MV-4-11 (cell line): ENCODE results near the gene CAPN12.

ENCODE experiments used
- DNase-seq: peaks from one replicate; lab custom pipeline; 2025; lab: John Stamatoyannopoulos, UW

Gene CAPN12

DNA sequence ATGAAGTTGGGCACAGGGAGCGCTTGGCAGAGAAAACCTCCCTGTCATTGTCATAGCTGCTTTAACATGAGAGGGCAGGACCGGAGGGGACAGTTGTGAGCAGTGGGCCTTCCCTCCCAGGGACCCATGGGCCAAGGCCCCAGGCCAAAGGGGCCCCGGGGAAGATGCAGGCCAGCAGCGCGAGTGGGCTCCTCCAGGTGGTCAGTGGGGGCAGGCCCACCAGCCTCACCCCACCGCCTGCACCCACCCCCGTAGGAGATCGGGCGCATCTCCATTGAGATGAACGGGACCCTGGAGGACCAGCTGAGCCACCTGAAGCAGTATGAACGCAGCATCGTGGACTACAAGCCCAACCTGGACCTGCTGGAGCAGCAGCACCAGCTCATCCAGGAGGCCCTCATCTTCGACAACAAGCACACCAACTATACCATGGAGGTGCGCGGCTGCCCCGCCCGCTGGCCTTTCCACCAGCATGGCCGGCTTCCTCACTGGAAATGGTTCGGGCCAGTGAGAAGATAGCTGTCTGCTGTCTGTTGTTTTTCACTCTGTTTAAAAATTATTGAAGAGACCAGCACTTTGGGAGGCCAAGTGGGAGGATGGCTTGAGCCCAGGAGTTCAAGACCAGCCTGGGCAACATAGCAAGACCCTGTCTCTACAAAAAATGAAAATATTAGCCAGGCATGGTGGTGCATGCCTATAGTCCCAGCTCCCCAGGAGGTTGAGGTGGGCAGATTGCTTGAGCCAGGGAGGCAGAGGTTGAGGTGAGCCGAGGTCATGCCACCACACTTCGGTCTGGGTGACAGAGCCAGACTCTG is 18.6 kb downstream of the CAPN12 start:
- no peak for DNase-seq

DNA sequence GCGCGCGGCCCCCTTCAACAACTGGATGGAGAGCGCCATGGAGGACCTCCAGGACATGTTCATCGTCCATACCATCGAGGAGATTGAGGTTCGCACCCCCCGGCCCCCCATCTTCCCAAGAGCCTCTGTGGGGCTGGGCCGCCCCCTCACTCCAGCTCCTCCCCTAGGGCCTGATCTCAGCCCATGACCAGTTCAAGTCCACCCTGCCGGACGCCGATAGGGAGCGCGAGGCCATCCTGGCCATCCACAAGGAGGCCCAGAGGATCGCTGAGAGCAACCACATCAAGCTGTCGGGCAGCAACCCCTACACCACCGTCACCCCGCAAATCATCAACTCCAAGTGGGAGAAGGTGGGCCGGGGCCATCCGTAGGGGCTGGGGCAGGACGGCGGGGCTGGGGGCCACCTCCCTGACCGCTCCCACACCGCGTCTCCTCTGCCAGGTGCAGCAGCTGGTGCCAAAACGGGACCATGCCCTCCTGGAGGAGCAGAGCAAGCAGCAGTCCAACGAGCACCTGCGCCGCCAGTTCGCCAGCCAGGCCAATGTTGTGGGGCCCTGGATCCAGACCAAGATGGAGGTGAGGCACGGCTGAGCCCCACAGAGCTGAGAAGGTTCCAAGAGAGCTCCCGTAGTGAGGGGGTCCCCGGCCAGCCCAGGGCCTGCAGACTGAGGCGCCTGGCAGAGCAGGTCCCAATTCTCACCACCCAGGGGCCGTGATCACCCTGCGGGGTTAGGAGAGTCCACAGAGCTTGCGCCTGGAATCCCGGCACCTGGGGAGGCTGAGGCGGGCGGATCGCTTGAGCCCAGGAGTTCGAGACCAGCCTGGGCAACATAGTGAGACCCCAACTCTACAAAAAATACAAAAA is 20.1 kb downstream of the CAPN12 start:
- DNase-seq: no peak

DNA sequence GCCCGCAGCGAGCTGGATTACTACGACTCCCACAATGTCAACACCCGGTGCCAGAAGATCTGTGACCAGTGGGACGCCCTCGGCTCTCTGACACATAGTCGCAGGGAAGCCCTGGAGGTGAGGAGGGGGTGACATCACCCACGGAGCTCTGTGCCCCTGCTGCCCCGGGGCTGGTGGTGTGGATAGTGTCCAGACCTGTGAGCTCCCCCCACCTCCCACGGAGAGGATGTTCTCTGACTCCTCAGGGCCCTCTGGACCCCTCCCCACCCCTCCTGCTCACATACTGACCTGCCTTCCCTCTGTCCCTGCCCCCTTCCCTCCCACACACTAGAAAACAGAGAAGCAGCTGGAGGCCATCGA is 20.7 kb downstream of the CAPN12 start:
- DNase-seq: no peak

DNA sequence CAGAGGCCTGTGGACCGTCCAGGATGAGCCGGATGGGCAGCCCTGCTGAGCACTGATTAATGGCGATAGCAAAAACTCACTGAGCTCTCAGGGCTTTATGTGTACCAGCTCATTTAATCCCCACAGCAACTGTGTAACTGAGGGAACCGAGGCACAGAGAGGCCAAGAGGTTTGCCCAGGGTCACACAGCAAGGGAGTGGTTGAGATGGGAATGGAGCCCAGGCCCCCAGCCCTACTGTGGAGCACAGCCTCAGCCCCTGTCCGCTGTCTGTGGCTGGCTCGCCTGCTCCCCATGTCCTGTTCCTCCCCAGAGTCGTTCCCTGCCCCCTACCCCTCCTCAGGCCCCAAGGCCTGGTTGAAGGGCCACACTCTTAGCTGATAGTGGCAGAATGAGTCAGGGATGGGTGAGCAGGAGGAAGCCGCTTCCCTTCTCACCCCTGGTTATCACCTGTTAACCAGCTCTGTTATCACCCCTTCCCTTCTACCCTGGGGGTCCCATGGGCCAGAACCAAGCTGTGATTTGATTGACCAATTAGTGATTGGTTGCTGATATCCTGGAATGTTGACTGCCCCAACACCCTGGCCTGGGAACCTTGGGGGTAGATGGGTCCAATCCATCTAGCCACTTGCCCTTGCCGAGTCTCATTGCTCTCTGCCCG is 21.2 kb downstream of the CAPN12 start:
- DNase-seq: no peak

DNA sequence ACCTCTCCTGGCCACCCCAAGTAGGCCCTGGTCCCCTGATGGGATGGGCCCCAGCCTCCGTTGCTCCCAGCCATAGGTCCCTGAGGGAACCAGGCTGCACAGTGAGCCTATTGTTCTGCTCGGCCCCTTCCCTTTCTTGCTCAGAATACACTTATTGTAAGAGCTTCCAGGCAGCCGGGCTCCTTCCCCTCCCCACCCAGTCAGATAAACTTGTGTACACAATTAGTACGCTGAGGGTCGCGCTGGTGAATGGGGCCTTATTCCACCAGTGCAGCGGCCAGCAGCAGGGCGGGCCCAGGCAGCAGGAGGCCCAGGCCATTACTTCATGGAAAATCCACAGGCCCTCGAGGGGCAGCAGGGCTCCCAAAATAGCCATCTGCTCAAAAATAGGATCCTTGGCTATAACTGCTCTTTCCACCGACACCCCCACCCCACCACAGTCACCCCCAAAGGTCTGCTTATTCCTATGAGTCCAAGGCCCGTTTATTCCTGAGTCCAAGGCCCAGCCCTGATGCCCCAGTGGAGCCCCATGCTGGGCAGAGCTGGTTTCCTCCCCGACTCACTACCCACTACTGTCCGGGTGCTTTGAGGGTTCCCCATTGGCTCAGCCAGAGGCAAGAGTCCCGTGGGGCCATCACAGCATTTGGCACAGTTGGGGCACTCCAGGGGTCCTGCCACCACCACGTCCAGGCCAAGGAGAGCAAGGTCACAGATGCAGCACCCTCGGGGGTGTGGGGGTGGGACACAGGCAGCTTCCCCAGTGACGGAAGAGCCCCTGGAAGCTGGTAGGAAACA is 22.1 kb downstream of the CAPN12 start:
- DNase-seq: no peak

DNA sequence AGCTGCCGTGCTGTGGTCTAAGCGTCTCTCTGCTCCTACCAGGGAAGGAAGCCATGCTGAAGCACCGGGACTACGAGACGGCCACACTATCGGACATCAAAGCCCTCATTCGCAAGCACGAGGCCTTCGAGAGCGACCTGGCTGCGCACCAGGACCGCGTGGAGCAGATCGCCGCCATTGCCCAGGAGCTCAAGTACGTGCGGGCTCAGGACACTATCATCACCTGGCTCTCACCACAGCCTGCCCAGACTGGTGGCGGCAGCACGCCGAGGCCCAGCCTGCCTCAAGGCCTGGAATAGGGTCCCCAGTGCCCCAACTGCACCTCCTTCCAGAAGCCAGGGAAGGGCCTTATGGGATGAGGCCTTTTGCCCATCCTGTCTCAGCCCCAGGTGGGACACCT is 22.8 kb downstream of the CAPN12 start:
- DNase-seq: no peak

DNA sequence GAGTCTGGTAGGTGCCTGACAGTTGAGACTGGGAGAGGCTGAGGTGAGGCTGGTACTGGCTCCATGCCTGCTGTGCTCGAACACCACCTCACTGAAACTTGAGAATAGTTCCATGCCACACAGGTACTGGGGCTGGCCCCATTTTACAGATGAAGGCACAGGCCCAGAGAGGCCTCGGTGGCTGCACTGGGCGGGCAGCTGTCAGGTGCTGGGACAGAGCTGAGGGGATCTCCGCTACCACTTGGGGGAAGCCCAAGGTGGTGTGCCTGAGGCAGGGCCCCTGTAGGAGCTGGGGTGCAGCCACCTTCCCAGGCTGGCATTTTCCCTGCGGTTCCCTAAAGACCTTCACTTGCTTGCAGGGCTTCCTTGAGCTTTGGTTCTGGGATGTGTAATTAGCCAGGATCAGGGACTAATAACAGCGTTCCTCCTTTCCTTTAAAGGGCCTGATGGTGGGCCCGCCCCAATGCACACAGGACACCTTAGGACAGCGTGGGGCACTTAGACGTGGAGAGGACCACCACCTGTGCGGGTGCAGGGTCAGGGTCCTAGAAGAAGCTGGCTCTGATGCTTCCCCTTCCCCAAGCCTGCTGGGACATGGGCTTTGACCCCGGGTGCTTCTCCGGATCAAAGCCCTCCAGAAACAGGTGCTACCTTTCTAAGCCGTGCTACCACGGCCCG is 23.6 kb downstream of the CAPN12 start:
- DNase-seq: no peak

DNA sequence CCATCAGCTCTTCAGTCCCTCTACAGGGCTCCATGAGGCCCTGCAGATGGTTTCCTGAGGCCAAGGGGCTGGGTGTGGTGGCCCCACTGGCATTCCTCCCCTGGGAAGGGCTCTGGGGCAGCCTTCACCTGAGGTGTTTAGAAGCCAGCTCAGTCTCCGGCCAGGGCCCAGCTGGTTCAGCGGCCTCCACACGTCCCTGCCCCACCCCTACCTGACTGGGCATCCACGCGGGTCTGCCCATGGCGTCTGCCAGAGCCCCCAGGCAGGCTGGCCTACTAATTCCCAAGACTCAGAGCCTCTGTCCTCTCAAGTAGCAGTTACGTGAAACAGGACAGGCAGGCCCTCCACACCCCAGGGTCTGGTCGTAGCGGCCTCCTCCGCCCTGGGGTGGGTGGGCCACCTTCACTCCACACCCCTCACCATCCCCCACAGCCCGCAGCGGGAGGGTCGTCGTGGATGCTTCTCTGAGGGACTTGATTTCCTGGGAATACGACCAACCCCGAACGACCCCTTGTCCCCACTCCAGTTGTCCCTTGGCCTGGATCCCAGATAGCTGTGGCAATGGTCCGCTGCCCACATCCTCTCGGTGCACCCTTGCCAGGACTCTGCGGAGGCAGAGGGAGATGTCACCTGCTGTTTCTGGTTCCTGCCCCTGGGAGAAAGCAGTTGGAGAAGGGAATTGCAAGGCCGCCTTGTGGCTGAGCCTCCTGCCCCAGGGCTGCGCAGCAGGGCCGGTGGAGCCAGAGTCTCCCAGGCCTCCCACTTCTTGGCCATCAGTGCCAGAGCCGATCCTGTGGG is 24.3 kb downstream of the CAPN12 start:
- no peak for DNase-seq

DNA sequence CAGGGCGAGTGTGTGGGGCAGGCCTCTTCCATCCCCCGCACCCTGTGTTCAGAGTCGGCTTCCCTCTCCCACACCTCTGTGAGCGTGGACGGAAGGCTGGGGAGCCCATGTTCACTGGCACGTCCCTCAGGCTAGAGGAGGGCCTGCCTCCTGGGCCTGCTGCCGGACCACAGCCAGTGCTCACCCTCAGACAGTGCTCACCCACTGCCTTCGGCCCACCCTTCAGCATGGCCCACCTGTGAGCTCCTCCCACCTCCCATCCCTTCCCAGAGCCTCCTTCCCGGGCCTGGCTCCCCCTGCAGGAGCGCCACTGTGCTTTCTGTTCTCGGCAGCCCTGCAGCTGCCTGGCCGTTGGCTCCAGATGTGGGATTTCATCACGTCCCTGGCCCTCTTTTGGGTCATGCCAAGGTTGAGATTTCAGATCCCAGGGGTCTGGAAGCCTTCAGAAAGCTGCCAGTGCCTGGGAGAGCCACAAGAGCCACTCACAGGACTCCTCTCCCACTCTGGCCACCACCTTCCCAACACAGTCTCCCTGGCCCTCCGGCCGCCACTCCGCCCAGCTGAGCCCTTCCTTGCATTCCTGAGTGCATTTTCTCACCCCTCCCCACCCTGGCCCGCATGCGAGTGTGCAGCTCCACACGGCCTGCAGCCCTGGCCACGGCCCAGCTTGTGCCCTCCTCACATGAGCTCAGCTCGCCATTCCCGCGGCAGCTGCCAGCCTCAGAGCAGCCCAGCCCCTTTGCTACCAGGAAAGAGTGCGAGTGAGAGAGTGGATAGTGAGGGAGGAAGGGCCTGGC is 25.3 kb downstream of the CAPN12 start:
- no peak for DNase-seq

DNA sequence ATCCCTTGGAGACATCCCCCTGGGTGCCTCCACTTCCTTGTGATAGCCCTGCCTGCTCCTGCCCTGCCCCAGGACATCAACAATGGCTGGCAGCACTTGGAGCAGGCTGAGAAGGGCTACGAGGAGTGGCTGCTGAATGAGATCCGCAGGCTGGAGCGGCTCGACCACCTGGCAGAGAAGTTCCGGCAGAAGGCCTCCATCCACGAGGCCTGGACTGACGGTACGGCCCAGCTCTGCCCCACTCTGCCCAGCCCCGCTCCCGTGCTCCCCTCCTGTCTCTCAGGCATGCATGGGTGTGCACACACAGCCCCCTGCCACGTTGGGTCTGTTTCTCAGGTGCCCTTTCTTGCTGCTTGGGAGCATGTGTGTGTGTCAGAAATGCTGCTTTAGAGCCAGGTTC is 26.4 kb downstream of the CAPN12 start:
- no peak for DNase-seq

DNA sequence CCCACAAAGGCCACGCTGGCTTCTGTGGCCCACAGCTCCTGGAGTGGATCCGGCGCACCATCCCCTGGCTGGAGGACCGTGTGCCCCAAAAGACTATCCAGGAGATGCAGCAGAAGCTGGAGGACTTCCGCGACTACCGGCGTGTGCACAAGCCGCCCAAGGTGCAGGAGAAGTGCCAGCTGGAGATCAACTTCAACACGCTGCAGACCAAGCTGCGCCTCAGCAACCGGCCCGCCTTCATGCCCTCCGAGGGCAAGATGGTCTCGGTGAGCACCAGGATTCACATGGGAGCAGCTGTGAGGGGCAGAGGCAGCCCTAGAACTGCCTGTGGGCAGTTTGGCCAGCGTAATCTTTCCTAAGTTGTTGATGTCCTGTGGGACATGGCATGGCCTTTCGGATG is 27.2 kb downstream of the CAPN12 start:
- no peak for DNase-seq

DNA sequence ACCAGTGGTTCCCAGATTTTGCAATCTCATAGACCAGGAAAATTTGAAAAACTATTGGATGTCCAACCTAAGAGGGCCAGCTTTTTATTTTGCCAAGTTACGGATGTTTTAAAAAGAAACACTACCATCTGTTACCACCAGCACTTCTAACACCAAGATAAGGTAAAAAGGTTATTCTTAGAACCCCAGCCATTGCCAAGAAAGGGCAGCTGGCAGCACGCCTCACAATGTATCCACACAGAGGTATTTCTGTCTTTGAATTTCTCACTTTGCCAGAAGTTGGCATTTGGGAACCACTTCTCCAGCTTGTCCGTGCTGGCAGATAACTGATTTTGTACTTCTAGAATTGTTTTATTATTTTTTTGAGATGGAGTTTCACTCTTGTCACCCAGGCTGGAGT is 28.7 kb downstream of the CAPN12 start:
- DNase-seq: no peak

DNA sequence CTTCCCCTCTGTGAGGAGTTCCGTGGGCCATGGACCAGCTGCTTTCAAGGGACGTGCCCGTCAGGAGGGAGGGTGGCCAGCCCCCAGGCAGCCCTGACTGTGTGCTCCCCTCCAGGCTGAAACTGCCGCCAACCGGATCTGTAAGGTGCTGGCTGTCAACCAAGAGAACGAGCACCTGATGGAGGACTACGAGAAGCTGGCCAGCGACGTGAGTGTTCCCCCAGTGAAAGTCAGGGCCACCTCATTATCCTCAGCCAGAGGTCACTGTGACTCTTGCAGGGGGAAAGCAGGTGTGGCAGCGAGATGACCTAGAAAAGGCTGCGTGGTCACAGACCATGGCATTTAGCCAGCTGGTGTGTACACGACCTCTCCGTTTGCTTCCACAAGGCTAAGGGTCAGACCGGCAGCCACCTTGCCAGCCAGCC is 29.9 kb downstream of the CAPN12 start:
- no peak for DNase-seq

DNA sequence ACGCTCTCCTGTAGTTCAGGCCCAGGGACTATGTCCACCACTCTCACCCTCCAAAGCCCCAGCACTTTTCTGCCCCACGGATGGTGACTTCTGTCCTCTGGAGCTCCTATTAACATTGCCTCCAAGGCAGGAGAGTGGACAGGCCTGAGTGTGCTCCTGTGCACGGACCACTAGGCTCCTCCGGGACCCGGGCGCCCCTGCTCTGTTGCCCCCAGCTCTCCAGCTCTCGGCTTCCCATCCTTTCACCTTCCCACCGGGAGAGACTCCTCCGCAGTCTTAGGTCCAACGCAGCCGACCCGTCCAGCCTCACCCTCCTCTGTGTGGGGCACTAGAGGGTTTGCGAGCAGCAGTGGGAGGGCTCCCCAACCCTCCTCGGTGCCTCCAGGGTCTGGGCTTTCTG is 30.4 kb downstream of the CAPN12 start:
- DNase-seq: no peak

DNA sequence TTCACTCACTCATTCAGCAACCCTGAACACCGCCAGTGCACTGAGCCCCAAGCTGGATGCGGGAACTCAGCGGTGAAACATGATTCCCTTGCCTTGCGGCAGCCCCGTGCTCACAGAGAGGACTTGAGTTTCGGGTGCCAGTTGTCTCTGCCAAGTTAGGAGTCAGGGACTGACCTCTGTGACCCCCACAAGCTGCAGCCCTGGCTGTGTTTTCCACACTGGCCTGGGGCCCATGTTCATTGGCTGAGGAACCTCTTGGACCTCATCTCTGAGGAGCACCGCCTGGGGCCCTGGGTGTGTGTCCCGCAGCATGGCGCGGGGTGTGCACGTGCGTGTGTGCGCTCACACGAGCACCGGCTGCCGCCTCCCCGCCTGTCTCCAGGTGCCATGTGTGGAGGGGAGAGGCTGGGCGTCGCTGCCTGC is 31.0 kb downstream of the CAPN12 start:
- DNase-seq: no peak

DNA sequence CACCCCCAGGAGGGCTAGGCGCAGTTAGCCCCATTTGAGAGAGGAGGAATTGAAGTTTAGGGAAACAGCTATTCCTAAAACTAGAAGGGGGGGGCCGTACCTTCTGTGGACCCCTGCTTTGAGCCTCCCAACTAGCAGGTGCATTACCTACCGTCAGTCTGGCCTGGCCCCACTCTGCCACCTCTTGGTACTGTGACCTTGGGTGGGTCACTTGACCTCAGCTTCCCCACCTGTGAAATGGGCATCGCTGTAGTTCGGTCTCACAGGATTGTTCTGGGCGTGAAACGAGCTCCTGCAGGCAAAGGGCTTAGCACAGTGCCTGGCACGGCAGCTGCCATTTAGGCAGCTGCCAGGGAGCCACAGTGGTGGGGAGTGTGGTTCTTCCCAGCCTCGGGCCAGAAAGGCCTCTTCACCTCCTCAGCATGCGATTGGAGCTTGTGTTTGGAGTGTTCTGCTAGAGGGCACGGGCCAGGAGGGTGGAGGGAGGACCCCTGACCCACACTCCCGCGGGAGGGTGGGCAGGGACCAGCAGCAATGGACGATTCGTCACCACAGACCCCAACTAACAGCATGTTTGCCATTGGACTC is 32.0 kb downstream of the CAPN12 start:
- no peak for DNase-seq

DNA sequence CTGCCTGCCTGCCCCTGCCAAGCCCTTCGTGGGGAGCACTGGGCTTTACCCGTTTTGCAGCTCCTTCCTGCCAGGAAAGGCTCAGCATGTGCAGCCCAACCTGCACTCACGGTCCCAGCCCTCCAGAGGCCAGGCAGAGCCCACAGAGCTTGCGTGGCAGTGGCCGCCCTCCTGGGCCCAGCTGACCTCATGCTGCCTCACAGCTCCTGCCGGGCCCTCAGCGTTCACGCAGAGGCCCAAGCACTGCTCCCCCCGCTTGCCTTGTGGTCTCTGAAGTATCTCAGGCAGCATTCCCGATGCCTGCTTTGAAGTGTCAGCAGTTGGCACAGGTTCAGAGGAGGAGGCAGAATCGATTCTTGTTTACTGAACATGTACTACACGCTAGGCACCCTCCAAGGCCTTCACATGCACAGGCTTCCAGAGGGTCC is 32.5 kb downstream of the CAPN12 start:
- DNase-seq: no peak

DNA sequence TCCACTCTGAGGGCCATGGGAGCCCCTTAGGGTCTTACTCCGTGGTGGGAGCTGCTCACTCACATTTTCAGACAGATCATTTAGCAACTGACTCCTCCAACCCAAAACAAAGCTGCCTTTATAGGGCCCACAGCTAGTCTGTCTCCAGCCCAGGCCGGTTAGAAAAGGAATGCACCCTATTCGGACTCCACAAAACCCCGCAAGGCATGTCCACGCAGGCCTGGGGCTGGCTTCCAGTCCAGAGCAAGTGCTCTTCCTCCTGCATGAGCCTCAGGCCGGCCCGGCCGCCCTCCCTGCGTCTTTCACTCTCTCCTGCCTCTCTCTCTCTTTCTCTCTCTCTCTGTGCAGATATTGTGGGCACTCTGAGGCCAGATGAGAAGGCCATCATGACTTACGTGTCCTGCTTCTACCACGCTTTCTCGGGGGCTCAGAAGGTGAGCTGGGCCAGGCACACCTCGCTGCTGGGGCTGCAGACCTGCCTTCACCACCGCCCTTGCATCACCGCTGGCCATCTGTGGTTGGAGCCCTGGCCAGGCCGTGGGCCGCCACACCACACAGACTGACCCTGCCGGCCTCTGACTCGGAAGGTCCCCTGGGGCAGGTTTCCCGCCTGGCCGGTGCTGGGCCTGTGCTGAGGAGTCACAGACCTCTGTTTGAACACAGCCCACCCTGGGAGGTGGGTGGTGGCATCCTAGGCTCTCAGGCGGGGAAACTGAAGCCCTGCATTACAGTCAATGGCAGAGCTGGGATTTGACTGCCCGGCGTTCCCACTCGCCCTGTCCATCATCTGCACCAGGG is 33.1 kb downstream of the CAPN12 start:
- no peak for DNase-seq

DNA sequence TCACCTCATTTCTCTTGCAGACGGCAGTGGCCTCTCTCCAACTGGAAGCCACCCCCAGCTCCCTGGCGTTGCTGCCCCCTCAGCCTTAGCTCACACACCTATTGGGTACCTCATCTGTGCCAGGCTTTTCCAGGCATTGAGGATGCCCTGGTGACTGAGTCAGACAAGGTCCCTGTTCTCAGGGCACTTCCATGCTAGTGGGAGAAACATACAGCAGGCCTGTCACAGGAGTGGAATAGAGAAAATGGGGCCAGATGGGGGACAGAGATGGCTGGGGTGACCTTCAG is 33.9 kb downstream of the CAPN12 start:
- DNase-seq: no peak
